ENCODE measurements around the gene WDR1. TPM values are rescaled to one million over a fixed set of nuclear protein-coding genes. Genes with fewer than 3 reads are reported as not detected.
"Not testable (repeated sequence)": the region's sequence is repeated elsewhere in the genome, so short reads cannot be mapped to it uniquely, and the experiment has no call there.

The WDR1 gene
- total RNA-seq, 1 donor from 2014 or later: 156 TPM

DNA sequence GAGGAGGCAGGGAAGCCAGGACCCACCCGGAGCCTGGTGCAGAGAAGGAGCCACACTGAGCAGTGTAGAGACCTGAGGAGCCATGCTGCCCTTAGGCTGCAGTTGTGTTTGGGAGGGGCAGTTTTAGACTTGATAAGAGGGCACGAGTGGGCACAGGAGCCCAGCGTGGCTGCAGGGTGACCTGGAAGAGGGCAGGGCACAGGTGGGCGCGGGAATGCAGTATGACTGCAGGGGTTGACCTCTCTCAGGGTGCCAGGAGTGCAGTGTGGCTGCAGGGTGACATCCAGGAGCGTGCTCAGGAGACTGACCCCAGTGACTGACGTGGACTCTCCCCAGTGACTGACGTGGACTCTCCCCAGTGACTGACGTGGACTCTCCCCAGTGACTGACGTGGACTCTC lies 14.6 kb upstream of the WDR1 start:
- DNase-seq (ENCODE audit: low read depth): no peak

DNA sequence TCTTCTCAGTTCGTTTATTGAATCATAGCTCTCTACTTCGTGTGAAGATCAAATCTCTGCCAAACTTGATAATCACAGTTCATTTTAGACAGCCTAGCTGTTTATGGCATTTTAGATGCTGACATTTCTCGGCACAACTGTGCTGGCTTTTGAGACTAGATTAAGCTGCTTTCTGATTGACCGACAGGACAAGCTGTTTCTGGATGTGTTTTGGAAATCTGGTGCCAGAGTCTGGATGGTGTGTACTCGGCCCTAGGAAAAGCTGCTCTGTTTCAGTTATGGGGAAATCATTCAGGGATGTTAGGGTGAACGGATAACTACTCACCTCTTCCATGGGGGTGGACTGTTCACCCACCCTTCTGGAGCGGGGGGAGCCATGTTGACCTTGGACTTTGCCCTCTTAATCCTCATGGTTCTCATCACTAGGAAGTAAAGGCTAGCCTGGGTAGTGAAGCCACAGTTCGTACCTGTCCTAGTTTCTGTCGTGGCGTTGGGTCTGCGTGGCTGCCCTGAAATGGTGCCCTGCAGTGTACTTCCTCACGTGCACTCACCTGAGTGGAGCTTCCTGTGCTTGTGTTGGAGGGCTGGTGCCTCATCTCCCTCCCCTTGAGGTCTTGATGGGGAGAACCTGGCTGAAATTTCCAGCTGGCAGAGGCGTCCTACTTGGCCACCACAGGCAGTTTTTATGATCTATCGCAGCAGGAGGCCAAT lies 13.7 kb upstream of the WDR1 start:
- peak; percentile 13 for DNase-seq (ENCODE audit: low read depth)

DNA sequence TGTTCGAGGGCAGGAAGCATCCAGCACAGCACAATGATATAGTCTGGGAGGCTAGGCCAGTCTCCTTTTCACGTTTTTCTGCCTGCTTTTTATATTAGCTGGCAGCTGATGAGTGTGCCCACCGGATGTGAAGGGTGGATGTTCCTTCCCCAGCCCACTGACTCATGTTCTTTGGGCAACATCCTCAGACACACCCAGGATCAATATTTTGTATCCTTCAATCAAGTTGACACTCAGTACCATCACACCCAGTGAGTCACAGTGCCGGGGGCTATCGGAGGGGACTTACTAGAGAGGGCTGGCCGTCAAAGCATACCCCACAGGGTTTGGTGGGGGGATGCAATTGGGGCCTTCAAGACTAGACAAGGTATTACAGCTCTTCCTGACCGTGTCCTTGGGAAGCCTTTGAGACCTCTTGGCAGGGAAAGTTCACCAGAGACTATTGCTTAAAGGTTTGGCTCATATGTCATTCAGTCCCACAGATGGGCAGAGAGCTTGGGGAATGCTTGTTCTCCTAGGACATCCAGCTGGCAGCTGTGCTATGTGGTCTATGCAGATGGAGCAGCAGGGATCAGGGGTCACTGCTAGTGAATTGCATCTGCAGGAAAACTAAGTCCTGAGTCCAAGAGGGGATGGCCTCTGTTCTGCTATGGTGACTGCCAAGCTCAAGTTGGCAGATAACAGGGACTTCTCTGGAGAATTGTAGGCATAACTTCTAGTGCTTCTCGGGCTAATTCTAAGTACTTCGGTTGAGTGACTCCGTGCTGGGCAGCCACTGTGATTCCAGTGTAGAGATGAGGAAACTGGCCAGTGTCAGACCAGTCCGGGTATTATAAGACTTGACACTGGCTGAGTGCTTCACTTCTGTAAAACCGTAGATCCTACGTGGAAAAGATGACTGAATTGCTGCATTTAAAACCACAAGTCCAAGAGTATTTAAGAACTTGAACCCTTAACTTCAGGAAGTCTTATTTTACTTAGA lies 12.9 kb upstream of the WDR1 start:
- peak; percentile 48 for DNase-seq (ENCODE audit: low read depth)

DNA sequence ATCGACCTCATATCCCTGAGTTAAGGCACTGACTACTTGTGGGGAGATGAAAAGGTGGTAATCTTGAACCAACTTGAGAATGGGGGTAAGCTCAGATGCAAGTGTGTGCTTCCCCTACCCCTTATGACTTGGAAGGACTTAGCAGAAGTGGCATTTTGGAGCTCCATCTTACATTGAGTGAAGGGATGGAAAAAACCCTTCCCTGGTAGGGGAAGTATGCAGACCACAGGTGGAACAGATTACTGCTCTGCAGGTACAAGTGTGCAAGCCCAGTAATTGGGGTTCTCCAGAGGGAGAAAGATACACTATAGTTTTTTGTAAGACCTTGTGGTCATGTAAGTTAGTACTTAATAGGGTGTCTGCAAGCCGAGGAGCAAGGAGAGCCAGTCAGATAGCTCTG lies 12.2 kb upstream of the WDR1 start:
- DNase-seq (ENCODE audit: low read depth): no peak

DNA sequence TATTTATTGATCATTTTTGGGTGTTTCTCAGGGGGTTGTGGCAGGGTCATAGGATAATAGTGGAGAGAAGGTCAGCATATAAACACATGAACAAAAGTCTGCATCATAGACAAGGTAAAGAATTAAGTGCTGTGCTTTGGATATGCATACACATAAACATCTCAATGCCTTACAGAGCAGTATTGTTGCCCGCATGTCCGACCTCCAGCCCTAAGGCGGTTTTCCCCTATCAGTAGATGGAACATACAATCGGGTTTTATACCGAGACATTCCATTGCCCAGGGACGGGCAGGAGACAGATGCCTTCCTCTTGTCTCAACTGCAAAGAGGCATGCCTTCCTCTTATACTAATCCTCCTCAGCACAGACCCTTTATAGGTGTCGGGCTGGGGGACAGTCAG lies 10.9 kb upstream of the WDR1 start:
- DNase-seq (ENCODE audit: low read depth): not testable (repeated sequence)

DNA sequence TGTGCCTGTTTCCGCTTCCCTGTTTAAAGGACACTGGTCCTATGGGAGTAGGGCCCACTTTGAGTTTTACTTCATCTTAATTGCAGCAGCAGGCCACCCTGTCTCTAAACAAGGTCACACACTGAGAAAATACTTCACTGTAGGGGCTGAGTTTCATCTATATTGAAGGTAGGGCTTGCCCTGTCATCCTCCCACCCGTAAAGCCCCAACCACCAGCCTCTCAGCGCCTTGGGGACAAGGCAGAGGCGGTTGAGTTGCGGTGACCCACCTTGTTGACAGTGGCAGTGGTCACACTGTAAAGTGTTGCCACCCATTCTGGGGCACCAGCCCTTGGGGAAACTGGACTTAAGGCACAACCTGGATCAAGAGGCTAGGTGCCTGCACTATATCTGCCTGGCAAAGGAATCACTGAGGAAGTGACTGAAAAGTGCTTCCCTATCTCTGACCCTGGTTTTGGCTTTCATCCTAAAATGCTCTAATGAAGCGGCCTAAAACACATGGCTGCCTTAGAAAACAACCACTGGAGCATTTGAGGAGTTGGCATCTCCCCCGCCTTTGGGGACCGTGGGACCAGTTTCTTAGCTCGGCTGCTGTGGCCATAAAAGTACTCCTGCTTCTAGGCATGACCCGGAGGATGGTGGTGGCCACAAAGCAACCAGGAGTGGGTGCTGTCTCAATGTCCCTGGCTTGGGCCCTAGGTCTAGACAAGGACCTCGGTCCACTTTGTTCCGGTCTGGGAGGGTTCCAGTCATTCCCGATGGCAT lies 7.8 kb upstream of the WDR1 start:
- no peak for DNase-seq (ENCODE audit: low read depth)

DNA sequence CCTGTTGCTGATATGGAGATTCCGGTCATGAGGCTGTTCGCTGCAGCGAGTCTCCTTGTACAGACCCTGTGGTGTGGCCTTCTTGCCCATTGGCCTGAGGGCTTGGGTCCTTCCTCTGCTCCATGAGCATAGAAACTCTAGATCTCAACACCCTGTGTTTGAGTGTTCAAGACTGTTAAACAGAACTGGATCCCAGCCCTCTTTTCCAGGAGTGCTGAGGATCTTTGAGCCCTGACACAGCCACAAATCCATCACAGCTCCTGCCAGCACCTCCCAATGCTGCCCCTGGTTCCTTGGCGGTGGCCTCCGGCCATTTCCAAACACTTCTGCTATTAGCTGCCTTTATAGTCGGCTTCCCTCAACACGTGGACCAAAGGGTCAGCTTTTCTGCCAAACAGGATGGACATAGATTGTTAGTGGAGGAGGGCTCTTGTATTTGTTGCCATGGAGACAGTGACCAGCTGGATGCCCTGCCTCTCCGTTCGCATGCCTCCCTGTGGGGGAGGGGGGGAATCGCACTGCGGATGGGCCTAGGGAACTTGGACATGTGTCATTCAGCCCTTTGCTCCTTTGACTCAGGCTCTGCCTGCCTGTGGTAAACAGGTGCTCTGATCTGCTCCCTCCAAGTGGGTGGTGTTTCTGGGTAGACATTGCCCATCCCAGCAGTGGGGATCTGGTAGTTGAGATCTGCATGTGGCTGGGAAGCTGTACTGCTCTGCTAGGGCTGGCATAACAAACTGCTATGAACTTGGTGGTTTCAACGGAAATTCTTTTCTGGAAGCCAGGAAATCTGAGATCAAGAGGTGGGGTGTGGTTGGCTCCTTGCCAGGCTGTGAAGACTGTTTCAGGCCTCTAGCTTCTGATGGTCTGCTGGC lies 6.9 kb upstream of the WDR1 start:
- DNase-seq (ENCODE audit: low read depth): peak; percentile 67

DNA sequence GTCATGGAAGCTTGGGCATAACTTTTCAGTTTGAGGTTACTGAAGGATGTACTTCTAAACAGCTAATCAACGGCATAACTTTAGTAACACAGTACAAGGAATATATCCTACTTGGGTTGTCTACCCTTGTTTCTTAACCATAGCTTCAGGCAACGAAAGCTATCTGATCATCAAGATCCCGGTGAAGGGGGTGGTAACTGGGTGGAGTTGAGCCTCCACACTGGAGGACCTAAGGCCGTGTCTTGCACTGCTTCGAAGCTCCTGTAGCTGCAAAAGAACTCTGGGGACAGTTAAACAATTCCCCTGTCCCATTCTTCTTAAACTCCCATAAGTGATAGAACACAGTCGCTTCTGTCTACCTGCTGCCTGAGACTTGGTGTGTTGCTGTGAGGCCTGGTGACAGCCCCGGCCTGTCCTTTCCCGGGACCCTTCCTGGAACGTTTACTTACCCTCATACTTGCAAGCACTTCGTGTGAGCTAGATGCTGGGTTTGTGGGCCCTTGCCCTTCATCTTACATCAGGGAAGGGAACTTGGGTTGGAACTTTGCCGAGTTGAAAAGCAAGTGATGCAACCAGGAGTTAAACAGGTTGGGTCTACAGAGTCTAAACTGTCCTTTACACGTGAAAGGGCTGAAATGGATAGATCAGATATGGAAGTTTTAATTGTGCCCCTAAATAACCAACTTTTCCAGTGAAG lies 5.8 kb upstream of the WDR1 start:
- DNase-seq (ENCODE audit: low read depth): no peak

DNA sequence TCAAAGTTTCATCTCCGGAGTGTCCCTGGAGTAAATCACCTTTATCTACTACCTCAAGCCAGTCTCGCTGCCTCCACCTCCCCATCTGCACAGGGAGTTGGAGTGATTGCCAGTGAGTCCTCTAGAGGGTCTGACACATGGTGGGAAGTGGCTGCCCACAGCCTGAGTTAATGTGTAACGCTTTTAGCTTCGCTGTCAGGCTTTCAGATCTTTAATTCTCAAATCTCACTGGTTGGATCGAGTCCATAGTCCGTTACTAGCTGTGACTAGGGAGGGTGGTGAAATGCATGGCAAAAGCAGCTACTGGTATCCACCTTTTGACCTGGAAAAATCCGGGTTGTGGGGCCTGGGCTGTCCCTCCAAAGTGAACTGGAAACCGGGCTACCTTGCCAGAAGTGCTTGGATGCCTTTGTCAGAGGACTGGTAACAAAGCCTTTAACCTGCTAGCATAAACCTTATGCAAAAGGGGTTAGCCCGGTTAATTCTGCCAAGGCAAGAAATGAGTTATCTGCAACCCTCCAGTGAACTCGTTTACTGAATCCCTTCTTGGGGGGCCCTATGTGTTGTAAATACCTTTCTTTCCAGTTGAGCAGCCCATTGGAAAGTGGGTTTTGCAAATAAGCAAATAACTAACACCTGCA lies 5.1 kb upstream of the WDR1 start:
- no peak for DNase-seq (ENCODE audit: low read depth)

DNA sequence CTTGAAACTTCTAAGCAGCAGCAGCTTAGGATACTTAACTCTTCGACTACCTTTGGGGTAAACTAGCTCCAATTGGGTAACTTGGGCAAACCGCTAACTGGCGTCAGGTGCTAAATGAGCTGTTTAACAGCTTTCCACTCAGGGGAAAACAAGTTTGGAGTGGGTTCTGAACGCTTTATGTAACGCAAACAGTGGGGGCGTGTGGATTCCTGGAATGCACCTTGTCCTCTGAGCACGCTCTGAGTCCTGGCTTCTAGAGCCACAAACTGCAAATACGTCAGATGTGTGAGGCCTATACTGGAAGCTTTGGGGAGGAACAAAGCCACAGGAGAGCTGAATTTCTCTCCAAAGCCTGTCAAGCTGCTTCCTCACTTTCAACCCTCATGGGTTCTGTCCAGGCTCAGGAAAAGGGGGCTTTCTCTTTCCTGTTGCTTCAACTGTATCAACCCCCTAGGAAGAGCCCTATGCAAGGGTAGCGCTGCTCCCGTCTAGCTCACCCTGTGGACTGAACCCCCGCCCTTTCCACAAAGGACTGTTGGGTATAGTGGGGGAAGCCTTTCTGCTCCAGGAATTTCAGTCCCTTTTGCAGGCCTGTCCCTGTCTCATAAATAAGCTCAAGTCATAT lies 4.5 kb upstream of the WDR1 start:
- no peak for DNase-seq (ENCODE audit: low read depth)

DNA sequence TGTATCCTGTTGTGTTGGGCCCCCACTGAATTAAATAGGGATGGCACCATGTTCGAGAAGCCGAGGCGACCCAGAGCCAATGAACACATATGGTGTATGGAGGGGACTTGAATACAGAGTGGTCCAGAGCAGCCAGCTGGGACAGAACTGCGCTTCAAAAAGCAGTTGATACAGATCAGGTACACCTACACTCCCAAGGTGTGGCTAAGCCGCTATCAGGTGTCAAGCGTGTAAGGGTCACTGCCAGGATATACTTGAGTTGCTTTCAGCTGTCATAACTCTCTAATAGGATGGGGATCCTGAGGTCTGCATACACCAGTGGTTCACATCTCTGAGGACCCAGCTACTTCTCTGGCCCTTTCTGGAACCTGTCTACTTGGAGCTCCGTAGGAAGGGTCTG lies 3.2 kb upstream of the WDR1 start:
- DNase-seq (ENCODE audit: low read depth): no peak

DNA sequence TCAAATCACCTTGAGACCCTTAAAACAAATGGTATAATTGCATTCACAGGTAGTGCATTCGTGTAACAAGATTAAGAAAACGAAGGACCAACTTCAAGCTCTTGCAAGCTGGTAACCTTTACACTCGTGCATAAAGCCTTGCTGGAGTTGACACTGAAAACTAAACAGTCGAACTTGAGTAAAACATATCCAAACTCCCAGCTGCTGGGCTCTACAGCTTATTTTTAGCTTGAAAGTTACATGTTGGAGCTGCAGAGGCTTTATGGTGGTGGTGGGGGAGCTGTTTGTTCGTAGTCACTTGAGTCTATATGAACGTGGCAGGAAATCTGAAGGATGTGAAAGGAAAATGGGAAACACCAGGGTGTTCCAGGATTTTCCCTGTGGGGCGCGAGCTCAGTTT lies 2.7 kb upstream of the WDR1 start:
- no peak for DNase-seq (ENCODE audit: low read depth)

DNA sequence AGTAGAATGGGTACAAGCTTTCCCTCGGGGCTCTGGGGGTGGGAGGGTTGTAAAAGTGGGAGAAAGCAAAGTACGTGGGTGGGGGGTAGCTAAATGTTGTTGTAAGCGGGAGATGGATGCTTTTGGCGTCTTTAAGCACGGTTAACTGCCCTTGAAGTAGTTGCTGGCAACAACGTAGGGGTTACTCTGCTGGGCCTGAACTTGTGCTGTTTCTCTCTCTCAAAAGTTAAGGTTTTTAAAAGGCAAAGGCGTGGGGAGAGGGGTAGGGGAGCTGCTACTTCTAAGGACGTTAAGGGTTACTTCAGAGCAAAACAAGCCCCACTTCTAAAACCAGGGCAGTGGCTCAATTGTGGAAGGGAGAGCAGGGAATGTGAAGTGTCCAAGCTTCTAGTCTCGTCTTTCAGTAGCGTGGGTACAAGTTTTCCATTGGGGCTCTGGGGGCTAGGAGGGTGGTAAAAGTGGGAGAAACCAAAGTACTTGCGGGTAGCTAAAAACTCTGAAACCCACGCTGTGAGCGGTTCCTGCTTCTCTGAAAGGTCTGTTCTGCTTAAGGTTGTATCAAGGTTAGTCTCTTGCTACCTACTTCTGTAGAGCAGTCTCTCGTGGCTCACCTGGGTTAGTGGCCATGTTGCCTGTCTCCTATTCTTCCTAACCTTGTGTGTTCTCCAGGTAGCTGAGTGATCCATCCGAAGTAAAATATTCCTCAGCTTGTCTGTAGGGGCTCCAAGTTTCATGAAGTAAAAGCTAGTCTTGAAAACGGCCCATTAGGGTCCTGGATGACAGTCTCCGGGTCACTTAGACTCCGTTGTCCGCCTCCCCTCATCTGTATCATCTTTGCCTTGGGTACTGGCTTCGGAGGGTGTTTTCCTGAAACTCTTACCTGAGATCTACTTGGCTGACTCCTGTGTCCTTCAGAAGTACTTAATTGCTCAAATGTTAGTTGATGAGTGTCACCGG lies 1.7 kb upstream of the WDR1 start:
- no peak for DNase-seq (ENCODE audit: low read depth)

DNA sequence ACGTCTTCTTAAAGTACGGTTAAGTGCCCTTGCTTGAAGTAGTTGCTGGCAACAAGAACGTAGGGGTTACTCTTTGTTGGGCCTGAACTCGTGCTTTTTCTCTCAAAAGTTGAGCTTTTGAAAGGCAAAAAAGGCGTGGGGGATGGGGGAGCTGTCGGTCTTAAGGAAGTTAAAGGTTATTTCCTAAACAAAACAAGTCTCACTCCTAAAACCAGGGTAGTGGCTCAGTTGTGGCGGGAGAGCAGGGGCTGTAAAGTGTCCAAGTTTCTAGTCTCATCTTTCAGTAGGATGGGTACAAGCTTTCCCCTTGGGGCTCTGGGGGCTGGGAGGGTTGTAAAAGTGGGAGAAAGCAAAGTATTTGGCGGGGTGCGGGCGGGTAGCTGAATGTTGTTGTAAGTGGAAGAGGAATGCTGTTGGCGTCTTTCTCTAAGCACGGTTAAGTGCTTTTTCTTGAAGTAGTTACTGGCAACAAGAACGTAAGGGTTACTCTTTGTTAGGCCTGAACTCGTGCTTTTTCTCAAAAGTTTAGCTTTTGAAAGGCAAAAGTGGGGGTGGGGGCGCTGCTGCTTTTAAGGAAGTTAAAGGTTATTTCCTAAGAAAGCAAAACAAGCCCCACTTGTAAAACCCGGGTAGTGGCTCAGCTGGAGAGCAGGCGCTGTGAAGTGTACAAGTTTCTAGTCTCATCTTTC lies 904 bp upstream of the WDR1 start:
- no peak for DNase-seq (ENCODE audit: low read depth)

DNA sequence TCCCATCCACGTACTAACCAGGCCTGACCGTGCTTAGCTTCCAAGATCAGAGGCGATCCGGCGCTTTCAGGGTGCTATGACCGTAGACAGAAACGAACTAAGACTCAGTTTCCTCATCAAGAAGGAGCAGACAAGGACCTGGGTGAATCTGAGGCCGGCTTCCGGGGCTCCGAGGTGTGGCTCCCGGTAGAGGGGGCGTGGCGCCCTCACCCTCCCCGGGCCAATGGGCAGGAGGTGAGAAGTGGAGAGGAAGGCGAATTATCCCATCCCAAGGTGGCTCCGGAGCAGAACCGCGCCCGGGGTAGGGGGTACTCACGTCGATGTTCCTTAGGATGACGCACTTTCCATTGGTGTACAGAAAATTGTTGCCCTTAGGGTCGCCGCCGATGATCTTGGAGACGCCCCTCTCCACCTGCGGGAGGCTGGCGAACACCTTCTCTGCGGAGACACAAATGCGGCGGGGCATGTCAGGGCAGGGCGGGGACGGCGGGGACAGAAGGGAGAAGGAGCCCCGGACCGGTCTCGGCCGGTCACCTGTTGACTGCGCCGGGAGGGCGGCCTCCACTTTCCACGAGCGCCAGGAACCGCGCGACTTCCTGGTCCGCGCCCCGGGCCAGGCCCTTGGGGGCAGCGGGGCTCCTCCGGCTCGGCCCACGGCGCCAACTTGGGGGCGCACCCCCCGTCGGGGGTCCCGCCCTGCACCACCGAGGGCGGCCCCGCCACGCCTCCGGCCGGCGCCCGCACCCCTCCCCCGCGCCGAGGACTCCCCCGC lies 616 bp downstream of the WDR1 start:
- DNase-seq (ENCODE audit: low read depth): no peak

DNA sequence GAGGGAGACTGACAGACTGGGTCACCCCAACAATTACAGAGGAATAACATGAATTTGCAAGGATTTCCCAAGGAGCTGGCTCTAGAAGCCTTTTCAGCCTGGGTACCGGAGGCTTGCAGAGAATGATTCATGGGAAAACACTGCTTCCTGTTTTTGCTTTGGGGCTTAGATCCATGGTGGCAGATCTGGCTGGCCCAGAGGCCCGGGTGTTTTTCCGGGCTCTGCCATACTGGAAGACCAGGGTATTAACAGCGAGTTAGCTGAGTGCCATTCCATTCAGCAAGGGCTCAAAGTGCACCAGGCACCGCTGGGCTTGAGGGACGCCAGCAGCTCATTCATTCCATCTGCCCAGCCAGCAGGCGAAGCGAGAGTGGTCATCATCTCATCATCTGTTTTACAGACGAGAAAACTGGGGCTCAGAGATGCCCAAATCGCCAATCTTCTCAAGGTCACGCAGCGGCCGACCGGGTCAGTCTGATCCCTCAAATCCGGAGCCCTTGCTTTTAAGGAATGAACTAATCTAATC lies 1.3 kb downstream of the WDR1 start:
- peak; percentile 41 for DNase-seq (ENCODE audit: low read depth)
